Right lobe of liver (tissue), 4 donors: ENCODE results near the gene TMED7.

ENCODE experiments used
- CTCF ChIP-seq, 4 donors: fragments of 200-600 bp in 3 of 4; fragments of 450-650 bp in 1 of 4; IDR thresholded peaks; one replicate each; pipeline versions ENCODE4 v1.5.1 to v1.8.0; 2016 to 2022; ENCODE audit warnings: antibody characterized with exemption in 4 of 4, mild to moderate bottlenecking in 2 of 4
- POLR2A ChIP-seq: fragments of 450-650 bp; IDR thresholded peaks from one replicate; pipeline ENCODE4 v1.6.1; 2017; ENCODE audit warnings: antibody characterized with exemption, mild to moderate bottlenecking
- donor health status: DM: no; HTN: no; CAD: no.
- donor health status: DM: no; HTN: no; CAD: no.
- donor health status: DM: no; HTN: yes; CAD: no.

- TF ChIP-seq POLR2A (no peak), CTCF (IDR thresholded peaks at IDR 0.05) (no peak)
Measured at GRCh38 chr5:115657125-115657880, 31.5 kb upstream of the TMED7 start.
